ENCODE data around the gene MEA1. TPM values are rescaled to one million over a fixed set of nuclear protein-coding genes. Genes with fewer than 3 reads are reported as not detected.
"Not testable (repeated sequence)": the region's sequence is repeated elsewhere in the genome, so short reads cannot be mapped to it uniquely, and the experiment has no call there.

MEA1 gene
- total RNA-seq, 1 donor from 2014 or later = 42.7 TPM

- TF ChIP-seq, protein P1, sequence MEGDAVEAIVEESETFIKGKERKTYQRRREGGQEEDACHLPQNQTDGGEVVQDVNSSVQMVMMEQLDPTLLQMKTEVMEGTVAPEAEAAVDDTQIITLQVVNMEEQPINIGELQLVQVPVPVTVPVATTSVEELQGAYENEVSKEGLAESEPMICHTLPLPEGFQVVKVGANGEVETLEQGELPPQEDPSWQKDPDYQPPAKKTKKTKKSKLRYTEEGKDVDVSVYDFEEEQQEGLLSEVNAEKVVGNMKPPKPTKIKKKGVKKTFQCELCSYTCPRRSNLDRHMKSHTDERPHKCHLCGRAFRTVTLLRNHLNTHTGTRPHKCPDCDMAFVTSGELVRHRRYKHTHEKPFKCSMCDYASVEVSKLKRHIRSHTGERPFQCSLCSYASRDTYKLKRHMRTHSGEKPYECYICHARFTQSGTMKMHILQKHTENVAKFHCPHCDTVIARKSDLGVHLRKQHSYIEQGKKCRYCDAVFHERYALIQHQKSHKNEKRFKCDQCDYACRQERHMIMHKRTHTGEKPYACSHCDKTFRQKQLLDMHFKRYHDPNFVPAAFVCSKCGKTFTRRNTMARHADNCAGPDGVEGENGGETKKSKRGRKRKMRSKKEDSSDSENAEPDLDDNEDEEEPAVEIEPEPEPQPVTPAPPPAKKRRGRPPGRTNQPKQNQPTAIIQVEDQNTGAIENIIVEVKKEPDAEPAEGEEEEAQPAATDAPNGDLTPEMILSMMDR (IDR thresholded peaks at IDR 0.05; ENCODE audit: partially characterized antibody, unreplicated experiment) = no peak
- H3K27ac Mint-ChIP-seq (ENCODE audit: unreplicated experiment) = no peak overlapping the region
- H3K36me3 Mint-ChIP-seq (ENCODE audit: unreplicated experiment) = no peaks in the 10 kb centered on the region
- peaks cover 2% of the 10 kb centered on the region for H3K27me3 Mint-ChIP-seq (ENCODE audit: unreplicated experiment)
- DNase-seq = no peak
- no peaks in the 10 kb centered on the region for H3K4me1 Mint-ChIP-seq (ENCODE audit: low read depth, unreplicated experiment)
- no peak overlapping the region for H3K4me3 Mint-ChIP-seq (ENCODE audit: unreplicated experiment)
- H3K9me3 Mint-ChIP-seq (ENCODE audit: unreplicated experiment) = no peaks in the 10 kb centered on the region
These were observed 7.5 kb downstream of the MEA1 start for GRCh38 chr6:43006251-43006650.

- peaks cover 2% of the 10 kb centered on the region for H3K27me3 Mint-ChIP-seq (ENCODE audit: unreplicated experiment)
- no peak for DNase-seq
- no peaks in the 10 kb centered on the region for H3K36me3 Mint-ChIP-seq (ENCODE audit: unreplicated experiment)
- H3K4me3 Mint-ChIP-seq (ENCODE audit: unreplicated experiment) = no peak overlapping the region
- TF ChIP-seq, protein P1 (IDR thresholded peaks at IDR 0.05; ENCODE audit: partially characterized antibody, unreplicated experiment) = no peak
- no peaks in the 10 kb centered on the region for H3K4me1 Mint-ChIP-seq (ENCODE audit: low read depth, unreplicated experiment)
- H3K9me3 Mint-ChIP-seq (ENCODE audit: unreplicated experiment) = no peaks in the 10 kb centered on the region
- H3K27ac Mint-ChIP-seq (ENCODE audit: unreplicated experiment) = peak overlapping the region; percentile 6
These were observed 7.9 kb downstream of the MEA1 start for GRCh38 chr6:43005844-43006243.

GRCh38 chr6:43001843-43002242, 11.9 kb downstream of the MEA1 start:
- TF ChIP-seq, protein P1 (IDR thresholded peaks at IDR 0.05; ENCODE audit: partially characterized antibody, unreplicated experiment) = no peak
- DNase-seq = no peak
- H3K36me3 Mint-ChIP-seq (ENCODE audit: unreplicated experiment) = no peaks in the 10 kb centered on the region
- no peak overlapping the region for H3K27ac Mint-ChIP-seq (ENCODE audit: unreplicated experiment)
- H3K4me1 Mint-ChIP-seq (ENCODE audit: low read depth, unreplicated experiment) = no peaks in the 10 kb centered on the region
- no peaks in the 10 kb centered on the region for H3K27me3 Mint-ChIP-seq (ENCODE audit: unreplicated experiment)
- no peaks in the 10 kb centered on the region for H3K9me3 Mint-ChIP-seq (ENCODE audit: unreplicated experiment)
- no peak overlapping the region for H3K4me3 Mint-ChIP-seq (ENCODE audit: unreplicated experiment)

DNA sequence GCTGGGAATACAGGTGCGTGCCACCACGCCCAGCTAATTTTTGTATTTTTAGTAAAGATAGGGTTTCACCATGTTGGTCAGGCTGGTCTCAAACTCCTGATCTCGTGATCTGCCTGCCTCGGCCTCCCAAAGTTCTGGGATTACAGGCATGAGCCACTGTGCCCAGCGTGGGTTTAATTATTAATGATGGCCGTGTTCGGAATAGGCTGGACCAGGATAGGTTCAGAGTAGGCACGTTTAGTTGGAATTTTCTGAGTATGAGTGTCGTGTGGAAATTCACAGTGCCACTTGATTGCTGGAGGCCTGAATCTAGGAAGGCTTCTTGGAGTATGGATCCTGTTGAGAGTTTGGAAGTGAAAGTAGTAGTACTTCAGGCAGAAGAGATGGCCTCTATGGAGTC, 15.5 kb downstream of the MEA1 start:
- not testable (repeated sequence) for DNase-seq; H3K4me1 Mint-ChIP-seq (ENCODE audit: low read depth, unreplicated experiment); H3K27ac Mint-ChIP-seq (ENCODE audit: unreplicated experiment); H3K9me3 Mint-ChIP-seq (ENCODE audit: unreplicated experiment); H3K4me3 Mint-ChIP-seq (ENCODE audit: unreplicated experiment); H3K27me3 Mint-ChIP-seq (ENCODE audit: unreplicated experiment); H3K36me3 Mint-ChIP-seq (ENCODE audit: unreplicated experiment)

- Mint-ChIP-seq H3K27me3 (ENCODE audit: unreplicated experiment) (no peaks in the 10 kb centered on the region), H3K9me3 (ENCODE audit: unreplicated experiment) (peaks cover 2% of the 10 kb centered on the region), H3K36me3 (ENCODE audit: unreplicated experiment) (no peaks in the 10 kb centered on the region), H3K4me1 (ENCODE audit: low read depth, unreplicated experiment) (no peaks in the 10 kb centered on the region), H3K4me3 (ENCODE audit: unreplicated experiment) (no peak overlapping the region), H3K27ac (ENCODE audit: unreplicated experiment) (no peak overlapping the region)
- TF ChIP-seq, protein P1 (IDR thresholded peaks at IDR 0.05; ENCODE audit: partially characterized antibody, unreplicated experiment) = no peak
- no peak for DNase-seq
These were observed 17.2 kb downstream of the MEA1 start for GRCh38 chr6:42996513-42996912.

DNA sequence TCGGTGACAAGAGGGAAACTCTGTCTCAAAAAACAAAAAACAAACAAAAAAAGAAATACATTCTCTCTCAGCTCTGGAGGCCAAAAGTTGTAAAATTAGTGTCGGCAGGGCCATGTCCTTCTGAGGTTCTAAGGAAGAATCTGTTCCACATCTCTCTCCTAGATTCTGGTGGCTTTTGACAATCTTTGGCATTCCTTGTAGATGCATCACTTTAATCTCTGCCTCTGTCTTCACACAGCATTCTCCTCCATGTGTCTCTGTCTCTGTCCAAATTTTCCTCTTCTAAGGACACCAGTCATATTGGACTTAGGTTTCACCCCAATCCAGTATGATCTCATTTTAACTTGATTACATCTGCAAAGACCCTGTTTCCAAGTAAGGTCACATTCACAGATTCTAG, 20.3 kb downstream of the MEA1 start:
- no peak for DNase-seq
- H3K36me3 Mint-ChIP-seq (ENCODE audit: unreplicated experiment) = no peaks in the 10 kb centered on the region
- H3K27ac Mint-ChIP-seq (ENCODE audit: unreplicated experiment) = no peak overlapping the region
- H3K9me3 Mint-ChIP-seq (ENCODE audit: unreplicated experiment) = peaks cover 2% of the 10 kb centered on the region
- no peak overlapping the region for H3K4me3 Mint-ChIP-seq (ENCODE audit: unreplicated experiment)
- H3K27me3 Mint-ChIP-seq (ENCODE audit: unreplicated experiment) = no peaks in the 10 kb centered on the region
- no peaks in the 10 kb centered on the region for H3K4me1 Mint-ChIP-seq (ENCODE audit: low read depth, unreplicated experiment)
- TF ChIP-seq, protein P1 (IDR thresholded peaks at IDR 0.05; ENCODE audit: partially characterized antibody, unreplicated experiment) = no peak

Data from glutamatergic neuron (in vitro differentiated cells).